ENCODE results near the gene INSR. TPM values are rescaled to one million over a fixed set of nuclear protein-coding genes. Genes with fewer than 3 reads are reported as not detected.

INSR gene
- total and polyA plus RNA-seq, 2 donors from 2014 or later = 15.5 to 50.4 TPM

DNA sequence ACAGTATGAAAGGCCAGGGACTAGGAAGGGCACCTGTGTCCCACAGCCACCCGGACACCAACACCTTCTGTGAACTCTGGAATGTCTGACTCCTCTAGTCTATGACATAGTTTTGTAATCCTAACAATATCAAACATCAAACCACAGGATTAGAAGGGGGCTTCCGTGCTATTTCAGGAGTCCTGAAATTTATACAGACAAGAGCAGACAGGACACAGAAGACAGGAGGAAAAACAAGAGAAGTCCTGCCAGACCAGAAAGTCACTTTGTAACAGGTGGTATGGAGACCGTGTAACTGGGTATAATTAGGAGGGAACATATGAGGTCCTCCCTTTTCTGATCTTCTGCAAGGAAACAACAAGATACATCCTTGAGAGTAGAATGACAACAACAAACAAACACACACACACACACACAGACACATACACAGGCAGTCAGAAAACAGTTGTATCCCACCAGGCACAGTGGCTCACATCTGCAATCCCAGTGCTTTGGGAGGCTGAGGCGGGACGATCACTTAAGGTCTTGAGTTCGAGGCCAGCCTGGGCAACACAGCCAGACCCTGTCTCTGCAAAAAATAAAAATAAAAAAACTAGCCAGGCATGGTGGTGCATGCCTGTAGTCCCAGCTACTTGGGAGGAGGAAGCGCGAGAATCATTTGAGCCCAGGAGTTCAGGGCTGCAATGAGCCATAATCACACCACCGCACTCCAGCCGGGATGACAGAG, 13.1 kb downstream of the INSR start:
- intact Hi-C loops (cut with DNase I) = no loop called here
- Histone ChIP-seq H3K27me3 (ENCODE audit: control insufficient read depth, insufficient read depth, low read length) (no peaks in the 10 kb centered on the region), H3K36me3 (ENCODE audit: control insufficient read depth in 2 of 3, insufficient read depth in 3 of 3, low read length in 3 of 3) (peaks cover 0 to 6% (median 0%) of the 10 kb centered on the region in 3 donors), H3K4me1 (ENCODE audit: control insufficient read depth in 2 of 3, insufficient read depth in 2 of 3, low read depth in 1 of 3, low read length in 3 of 3) (no peaks in the 10 kb centered on the region), H3K9me3 (ENCODE audit: control insufficient read depth in 2 of 3, insufficient read depth in 1 of 3, low read length in 3 of 3) (no peaks in the 10 kb centered on the region), H3K4me3 (ENCODE audit: low read length in 3 of 3) (no peak overlapping the region), H3K9ac (ENCODE audit: low read length in 3 of 3) (no peak overlapping the region), H3K27ac (ENCODE audit: low read depth in 2 of 2, low read length in 2 of 2) (no peak overlapping the region)
- TF ChIP-seq, protein P1, sequence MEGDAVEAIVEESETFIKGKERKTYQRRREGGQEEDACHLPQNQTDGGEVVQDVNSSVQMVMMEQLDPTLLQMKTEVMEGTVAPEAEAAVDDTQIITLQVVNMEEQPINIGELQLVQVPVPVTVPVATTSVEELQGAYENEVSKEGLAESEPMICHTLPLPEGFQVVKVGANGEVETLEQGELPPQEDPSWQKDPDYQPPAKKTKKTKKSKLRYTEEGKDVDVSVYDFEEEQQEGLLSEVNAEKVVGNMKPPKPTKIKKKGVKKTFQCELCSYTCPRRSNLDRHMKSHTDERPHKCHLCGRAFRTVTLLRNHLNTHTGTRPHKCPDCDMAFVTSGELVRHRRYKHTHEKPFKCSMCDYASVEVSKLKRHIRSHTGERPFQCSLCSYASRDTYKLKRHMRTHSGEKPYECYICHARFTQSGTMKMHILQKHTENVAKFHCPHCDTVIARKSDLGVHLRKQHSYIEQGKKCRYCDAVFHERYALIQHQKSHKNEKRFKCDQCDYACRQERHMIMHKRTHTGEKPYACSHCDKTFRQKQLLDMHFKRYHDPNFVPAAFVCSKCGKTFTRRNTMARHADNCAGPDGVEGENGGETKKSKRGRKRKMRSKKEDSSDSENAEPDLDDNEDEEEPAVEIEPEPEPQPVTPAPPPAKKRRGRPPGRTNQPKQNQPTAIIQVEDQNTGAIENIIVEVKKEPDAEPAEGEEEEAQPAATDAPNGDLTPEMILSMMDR (IDR thresholded peaks at IDR 0.05; ENCODE audit: borderline replicate concordance, extremely low read depth, insufficient read depth) = no peak
- DNase-seq (peak in 1 of 5 donors; percentile 11), FAIRE-seq (no peak)

DNA sequence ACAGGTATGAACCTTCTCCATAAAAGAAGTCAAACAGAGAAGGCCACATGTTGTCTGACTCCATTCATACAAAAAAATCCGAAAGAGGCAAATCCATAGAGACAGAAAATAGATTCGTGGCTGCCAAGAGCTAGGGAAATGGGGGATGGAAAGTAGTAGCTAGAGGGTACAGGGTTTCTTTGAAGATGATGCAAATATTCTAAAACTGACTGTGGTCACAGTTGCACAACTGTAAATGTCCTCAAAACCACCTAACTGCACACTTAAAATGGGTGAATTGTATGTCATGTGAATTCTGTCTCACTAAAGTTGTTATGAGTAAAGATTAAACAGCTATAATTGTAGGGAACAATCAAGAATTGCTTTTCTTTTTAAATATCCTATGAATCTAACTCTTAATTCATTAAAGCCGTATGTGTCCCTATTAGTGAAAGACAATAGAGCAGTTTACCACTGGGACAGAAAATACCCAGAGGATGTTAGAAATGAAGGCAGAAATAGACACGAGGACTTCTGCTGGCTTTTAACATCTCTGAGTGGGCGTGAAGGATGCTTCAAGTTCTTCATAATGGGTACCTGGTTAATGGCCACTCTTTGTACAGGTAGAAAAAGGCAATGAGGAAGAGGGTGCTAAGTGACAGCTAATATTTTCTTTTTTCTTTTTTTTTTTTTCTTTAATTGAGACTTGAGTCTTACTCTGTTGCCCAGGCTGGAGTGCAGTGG, 21.2 kb downstream of the INSR start:
- Histone ChIP-seq H3K27me3 (ENCODE audit: control insufficient read depth, insufficient read depth, low read length) (no peaks in the 10 kb centered on the region), H3K9me3 (ENCODE audit: control insufficient read depth in 2 of 3, insufficient read depth in 1 of 3, low read length in 3 of 3) (no peaks in the 10 kb centered on the region), H3K27ac (ENCODE audit: low read depth in 2 of 2, low read length in 2 of 2) (no peak overlapping the region), H3K4me1 (ENCODE audit: control insufficient read depth in 2 of 3, insufficient read depth in 2 of 3, low read depth in 1 of 3, low read length in 3 of 3) (no peaks in the 10 kb centered on the region), H3K36me3 (ENCODE audit: control insufficient read depth in 2 of 3, insufficient read depth in 3 of 3, low read length in 3 of 3) (peaks cover 0 to 6% (median 0%) of the 10 kb centered on the region in 3 donors), H3K9ac (ENCODE audit: low read length in 3 of 3) (no peak overlapping the region), H3K4me3 (ENCODE audit: low read length in 3 of 3) (no peak overlapping the region)
- TF ChIP-seq, protein P1 (IDR thresholded peaks at IDR 0.05; ENCODE audit: borderline replicate concordance, extremely low read depth, insufficient read depth) = no peak
- FAIRE-seq = no peak
- no peak for DNase-seq
- intact Hi-C loops (cut with DNase I) = no loop called here

DNA sequence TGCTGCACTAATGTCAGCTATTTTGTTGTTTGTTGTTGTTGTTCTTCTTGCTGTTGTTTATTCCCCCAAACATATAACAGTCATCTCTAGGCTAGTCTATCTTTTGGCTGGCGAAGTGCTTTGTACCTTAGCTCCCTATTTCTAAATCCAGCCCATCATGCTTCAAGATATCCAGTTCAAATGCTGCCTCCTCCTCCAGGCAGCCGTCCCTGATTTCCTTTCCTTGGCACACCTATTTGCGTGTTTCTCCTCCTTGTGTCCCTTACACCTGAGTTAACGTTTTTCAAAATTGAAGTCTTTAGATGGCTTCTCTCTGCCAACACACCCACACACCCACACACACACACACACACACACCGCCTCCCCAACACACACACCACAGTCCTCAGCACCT, 25.5 kb downstream of the INSR start:
- FAIRE-seq = no peak
- Histone ChIP-seq H3K9ac (ENCODE audit: low read length in 3 of 3) (no peak overlapping the region), H3K36me3 (ENCODE audit: control insufficient read depth in 2 of 3, insufficient read depth in 3 of 3, low read length in 3 of 3) (peaks cover 4 to 15% (median 5%) of the 10 kb centered on the region in 3 donors), H3K9me3 (ENCODE audit: control insufficient read depth in 2 of 3, insufficient read depth in 1 of 3, low read length in 3 of 3) (no peaks in the 10 kb centered on the region), H3K27me3 (ENCODE audit: control insufficient read depth, insufficient read depth, low read length) (no peaks in the 10 kb centered on the region), H3K4me3 (ENCODE audit: low read length in 3 of 3) (no peak overlapping the region), H3K27ac (ENCODE audit: low read depth in 2 of 2, low read length in 2 of 2) (no peak overlapping the region), H3K4me1 (ENCODE audit: control insufficient read depth in 2 of 3, insufficient read depth in 2 of 3, low read depth in 1 of 3, low read length in 3 of 3) (no peaks in the 10 kb centered on the region)
- intact Hi-C loops (cut with DNase I) = no loop called here
- TF ChIP-seq, protein P1 (IDR thresholded peaks at IDR 0.05; ENCODE audit: borderline replicate concordance, extremely low read depth, insufficient read depth) = no peak
- DNase-seq = peak in 1 of 5 donors; percentile 4

Measured in kidney (tissue), 14 donors.